GM12873 (cell line): Measurements from ENCODE around the gene SGK1.
A peak's percentile ranks its signal among the peaks of the same experiment; 100 is the strongest.

ENCODE experiments used
- TF ChIP-seq, protein P1 (sequence below): IDR thresholded peaks from 2 replicates; pipeline ENCODE4 v1.5.1; 2012; ENCODE audit warnings: low read depth, mild to moderate bottlenecking, moderate library complexity, low read length, control low read depth; ENCODE audit not compliant: insufficient read depth; ENCODE audit errors: missing control alignments

Gene SGK1

GRCh38 chr6:134186355-134186754 is 131.6 kb downstream of the SGK1 start:
- TF ChIP-seq, protein P1, sequence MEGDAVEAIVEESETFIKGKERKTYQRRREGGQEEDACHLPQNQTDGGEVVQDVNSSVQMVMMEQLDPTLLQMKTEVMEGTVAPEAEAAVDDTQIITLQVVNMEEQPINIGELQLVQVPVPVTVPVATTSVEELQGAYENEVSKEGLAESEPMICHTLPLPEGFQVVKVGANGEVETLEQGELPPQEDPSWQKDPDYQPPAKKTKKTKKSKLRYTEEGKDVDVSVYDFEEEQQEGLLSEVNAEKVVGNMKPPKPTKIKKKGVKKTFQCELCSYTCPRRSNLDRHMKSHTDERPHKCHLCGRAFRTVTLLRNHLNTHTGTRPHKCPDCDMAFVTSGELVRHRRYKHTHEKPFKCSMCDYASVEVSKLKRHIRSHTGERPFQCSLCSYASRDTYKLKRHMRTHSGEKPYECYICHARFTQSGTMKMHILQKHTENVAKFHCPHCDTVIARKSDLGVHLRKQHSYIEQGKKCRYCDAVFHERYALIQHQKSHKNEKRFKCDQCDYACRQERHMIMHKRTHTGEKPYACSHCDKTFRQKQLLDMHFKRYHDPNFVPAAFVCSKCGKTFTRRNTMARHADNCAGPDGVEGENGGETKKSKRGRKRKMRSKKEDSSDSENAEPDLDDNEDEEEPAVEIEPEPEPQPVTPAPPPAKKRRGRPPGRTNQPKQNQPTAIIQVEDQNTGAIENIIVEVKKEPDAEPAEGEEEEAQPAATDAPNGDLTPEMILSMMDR, result no peak

- TF ChIP-seq, protein P1, result no peak
These were observed 132.6 kb downstream of the SGK1 start for GRCh38 chr6:134185277-134185676.

DNA sequence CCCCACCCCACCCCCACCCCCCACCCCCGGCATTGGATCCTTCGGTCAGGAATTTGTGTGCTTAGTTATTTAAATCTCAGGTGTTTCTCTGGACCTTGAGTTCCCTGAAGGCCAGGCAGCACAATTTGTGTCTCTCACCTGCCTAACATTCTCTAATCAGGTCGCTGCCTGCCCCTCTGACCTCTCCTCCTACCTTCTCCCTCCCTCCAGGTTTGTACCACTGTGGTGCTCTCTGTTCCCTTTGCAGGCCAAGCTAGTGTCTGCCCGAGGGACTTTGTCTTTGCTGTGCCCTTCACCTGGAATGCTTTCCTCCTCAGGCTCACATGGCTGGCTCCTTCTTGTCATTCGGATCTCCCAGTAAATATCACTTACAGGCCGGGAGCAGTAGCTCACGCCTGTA is 134.1 kb downstream of the SGK1 start:
- TF ChIP-seq, protein P1, result no peak

DNA sequence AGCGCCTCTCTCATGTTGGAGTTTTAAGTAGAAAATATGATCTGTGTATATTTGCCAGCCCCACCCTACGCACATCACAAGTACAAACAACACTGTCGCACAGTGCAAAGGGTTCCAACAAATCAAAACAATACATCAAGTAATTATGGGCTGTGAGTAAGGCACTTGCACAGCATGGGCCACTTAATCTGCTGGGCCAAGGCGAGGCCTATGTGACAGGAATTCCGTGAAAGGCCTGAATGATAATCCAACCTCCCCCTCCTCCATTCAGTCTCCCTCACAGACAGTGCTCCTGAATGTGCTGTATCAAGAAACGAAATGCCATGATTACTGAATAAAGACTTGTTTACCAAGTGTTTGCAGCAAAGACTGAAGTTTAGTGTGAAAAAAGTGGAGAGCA is 135.4 kb downstream of the SGK1 start:
- TF ChIP-seq, protein P1, result no peak

DNA sequence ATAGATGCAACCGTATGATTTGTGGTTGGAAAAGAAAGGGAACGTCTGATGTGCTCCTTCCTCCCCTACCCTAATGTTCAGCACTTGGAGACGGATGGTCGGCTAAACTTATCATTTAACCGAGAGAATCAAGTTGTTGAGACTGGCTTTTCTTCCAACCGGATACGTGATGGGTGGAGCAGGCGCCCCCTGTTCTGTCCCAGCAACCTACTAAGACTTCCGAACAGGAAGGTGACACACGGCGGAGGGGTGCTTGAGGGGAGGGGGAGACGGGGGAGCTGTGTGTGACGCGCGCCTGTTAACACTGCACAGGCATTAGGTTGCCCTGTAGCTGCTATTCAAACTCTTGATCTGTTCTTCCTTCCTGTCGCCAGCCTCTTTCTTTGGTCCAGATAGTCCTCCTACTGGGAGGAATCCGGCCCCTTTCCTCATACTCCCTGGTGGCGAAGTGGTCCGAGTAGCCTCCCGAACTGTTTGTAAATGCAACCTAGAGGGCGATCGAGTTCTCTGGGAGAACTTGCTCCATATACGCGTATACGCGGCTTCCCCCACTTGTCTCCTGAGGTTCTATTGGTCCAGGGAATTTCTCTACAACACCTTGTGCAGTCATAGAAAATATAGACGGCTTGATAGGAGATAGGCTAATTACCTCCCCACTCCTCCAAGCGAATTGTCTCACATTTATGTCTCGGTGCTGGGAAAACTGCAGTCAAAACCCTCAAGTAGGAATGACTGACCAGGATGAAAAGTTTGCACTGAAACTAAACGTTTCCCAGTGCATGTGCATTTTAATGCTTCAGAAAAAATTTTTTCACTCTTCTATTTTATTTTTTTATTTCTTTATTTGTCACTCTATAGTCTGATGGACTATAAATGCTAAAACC is 139.5 kb downstream of the SGK1 start:
- TF ChIP-seq, protein P1, result peak; percentile 76

DNA sequence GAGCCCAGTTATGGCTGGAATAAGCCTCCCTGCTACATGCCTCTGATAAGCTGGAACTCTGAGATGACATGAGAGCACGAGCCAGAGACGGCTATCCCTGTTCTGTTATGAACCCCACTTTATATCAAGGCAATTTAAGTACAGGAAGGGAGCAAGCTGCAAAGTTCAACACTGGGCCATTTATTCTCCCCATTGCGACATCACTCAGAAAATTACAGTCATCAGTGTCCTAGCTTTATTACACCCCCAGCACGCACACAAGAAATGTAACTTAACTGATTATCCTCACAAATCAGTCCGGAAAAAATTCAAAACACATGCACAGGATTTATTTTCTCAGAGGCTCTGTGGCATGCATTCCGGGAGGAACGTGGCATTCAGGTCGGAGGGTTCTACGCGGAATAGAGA is 140.2 kb downstream of the SGK1 start:
- TF ChIP-seq, protein P1, result no peak

DNA sequence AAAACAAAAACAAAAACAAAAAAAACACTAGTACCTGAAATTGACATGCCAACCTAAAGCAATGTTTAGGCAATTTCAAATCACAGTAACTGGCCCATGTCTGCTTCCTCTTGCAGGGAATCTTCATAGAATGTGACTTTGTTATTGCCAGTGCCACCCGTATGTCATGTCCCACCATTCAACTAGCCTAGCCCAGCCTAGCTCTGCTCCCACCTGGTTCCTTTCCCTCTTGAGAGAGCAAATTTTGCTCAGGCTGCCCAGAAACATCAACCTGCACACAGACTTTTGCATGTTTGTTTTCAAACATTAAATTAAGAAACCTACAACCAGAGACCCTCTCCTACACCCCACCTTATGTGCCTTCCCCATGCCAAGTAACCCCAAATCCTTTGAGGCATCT is 140.7 kb downstream of the SGK1 start:
- TF ChIP-seq, protein P1, result no peak
